ENCODE measurements around the gene PRDM16. TPM values are rescaled to one million over a fixed set of nuclear protein-coding genes. Genes with fewer than 3 reads are reported as not detected.

Gene PRDM16
- 0.46 and 2.0 TPM in 2 replicates for total RNA-seq

DNA sequence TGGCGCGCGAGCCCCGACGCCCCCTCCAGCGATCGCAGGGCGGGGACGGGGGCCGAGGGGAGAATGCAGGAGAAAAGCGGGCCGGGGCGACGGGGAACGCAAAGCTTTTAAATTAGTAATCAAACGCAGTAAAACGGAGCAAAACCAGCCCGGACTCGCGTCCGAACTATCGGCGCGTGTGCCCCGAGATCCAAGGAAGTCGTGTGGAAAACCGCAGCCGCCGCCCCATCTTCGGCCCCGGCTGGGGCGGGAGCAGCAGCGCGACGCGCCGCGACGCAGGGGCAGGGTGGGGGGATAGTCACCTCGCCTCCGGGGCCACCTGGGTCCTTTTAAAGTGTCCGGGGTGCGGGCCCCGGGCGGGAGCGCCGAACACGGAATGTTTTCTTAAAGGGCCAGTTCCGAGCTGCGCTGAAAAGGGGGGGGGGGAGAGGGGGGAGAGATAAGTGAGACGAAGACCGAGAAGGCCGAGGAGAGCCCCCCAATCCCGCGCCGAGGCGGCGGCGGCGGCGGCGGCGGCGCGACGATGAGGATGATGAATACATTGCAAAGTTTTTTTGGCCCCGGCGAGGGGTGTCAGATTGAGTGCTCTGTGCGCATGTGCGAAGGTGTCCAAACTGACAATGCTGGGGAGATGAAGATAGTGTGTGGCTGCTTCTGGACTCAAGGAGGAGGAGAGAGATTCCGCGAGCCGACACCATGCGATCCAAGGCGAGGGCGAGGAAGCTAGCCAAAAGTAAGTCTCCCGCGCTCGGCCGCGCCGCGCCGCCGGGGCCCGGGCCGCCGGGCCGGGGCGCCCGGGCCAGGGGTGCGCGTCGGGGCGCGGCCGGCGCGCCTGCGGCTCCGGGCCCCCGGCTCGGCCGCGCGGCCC lies at the start of gene PRDM16:
Gene PRDM16 (plus strand): TSS at position 640 of the 868 bp plus-strand sequence. CDS start 57 bp downstream, at position 697.

DNA sequence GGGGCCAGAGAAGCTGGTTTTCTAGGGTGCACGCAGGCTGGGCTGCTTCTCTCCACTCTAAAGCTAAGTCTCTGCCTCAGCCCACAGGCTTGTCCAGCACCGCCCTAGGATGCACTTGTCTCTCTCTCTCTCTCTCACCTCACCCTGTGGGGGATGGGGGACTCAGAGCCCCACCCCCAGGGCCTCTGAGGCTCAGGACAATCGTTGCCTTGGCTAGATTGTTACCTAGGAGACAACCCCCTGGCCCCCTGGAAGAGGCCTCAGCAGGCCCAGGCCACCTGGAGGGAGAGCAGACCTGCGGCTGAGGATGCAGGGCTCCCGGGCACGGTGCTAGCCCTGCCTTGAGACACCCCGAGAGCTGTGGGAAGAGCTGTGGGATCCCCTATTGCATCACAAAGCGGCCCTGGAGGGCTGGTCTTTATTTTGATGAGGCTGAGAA lies 47.8 kb upstream of the PRDM16 start, which contains the start of gene ACTRT2:
Gene ACTRT2 (plus strand): TSS at position 235 of the 439 bp plus-strand sequence. CDS start 220 bp downstream, outside the sequence.

DNA sequence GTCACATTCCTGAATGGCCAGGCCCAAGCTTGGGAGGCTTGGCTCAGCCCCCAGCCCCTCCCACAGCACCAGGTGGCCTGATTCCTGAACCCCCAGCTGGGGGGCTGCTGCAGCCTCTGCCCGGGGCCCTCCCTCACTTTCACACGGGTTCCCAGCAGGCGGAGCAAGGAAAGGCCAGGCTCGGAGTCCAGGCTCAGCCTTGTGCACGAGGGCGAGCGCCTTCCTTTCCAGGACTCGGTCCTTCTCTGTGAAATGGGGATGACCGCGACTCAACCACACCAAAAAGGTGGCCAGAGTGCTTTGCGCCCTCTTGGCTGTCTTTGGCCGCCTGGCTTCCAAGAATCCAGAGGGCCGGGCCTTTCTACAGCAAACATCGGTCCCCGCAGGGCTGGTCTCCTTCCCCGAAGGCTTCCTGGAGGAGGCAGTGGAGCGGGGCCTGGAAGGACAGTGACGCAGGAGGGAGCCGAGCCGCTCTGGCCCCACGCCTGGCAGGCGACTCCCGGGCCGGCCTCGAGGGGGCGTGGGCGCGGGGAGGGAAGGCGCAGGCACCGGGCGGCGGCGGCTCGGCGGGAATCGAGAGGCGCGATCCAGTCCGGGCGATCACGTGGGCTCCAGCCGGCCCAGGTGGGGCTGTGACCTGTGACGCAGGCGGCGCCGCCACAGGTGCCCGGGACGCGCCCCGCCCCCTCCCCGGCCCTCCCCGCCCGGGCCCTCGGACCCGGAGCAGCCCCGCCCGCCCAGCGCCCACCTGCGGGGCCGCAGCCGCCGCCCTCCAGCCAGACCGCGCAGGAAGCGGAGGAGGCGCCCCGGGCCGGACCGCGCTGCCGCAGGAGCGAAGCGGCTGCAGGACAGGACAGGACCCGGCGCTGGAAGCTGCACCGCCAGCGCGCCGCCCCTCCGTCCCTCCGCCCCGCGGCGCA lies 385.1 kb downstream of the PRDM16 start, which contains the start of gene ARHGEF16:
Gene ARHGEF16 (plus strand): TSS at position 775 of the 920 bp plus-strand sequence. CDS start 8,420 bp downstream, outside the sequence.

Other genes starting within 250 kb of the PRDM16 start
- not detected in 2 replicates for gene ACTRT2, start 47.7 kb upstream of the PRDM16 start, total RNA-seq